ENCODE measurements around the gene ITIH1.
"Not testable (repeated sequence)": the region's sequence is repeated elsewhere in the genome, so short reads cannot be mapped to it uniquely, and the experiment has no call there.

The ITIH1 gene

GRCh38 chr3:52777127-52777958 is at the start of gene ITIH1:
Gene ITIH1, plus strand, starts transcription at chr3:52777599. Its CDS starts 17 bp downstream, at chr3:52777616.
- FAIRE-seq (no peak), DNase-seq (ENCODE audit: insufficient read length, low spot score) (no peak)
- no peak for TF ChIP-seq CTCF (IDR thresholded peaks at IDR 0.05; ENCODE audit: insufficient read depth, missing control alignments)

GRCh38 chr3:52728753-52729152 is 48.6 kb upstream of the ITIH1 start:
- DNase-seq (ENCODE audit: insufficient read length, low spot score); FAIRE-seq: not testable (repeated sequence)

- DNase-seq (ENCODE audit: insufficient read length, low spot score) = no peak
- FAIRE-seq = no peak
- no peak for TF ChIP-seq CTCF (IDR thresholded peaks at IDR 0.05; ENCODE audit: insufficient read depth, missing control alignments)
These were observed 46.7 kb upstream of the ITIH1 start for GRCh38 chr3:52730681-52731080.

GRCh38 chr3:52731590-52731989 is 45.8 kb upstream of the ITIH1 start:
- DNase-seq (ENCODE audit: insufficient read length, low spot score) (no peak), FAIRE-seq (no peak)
- TF ChIP-seq CTCF (IDR thresholded peaks at IDR 0.05; ENCODE audit: insufficient read depth, missing control alignments) = no peak

- no peak for TF ChIP-seq CTCF (IDR thresholded peaks at IDR 0.05; ENCODE audit: insufficient read depth, missing control alignments)
- DNase-seq (ENCODE audit: insufficient read length, low spot score) (no peak), FAIRE-seq (peak; percentile 38)
These were observed 44.0 kb upstream of the ITIH1 start for GRCh38 chr3:52733256-52733891.

- DNase-seq (ENCODE audit: insufficient read length, low spot score) = no peak
- no peak for TF ChIP-seq CTCF (IDR thresholded peaks at IDR 0.05; ENCODE audit: insufficient read depth, missing control alignments)
- no peak for FAIRE-seq
These were observed 37.7 kb upstream of the ITIH1 start for GRCh38 chr3:52739730-52740129.

- DNase-seq (ENCODE audit: insufficient read length, low spot score) (peak; percentile 49), FAIRE-seq (peak; percentile 80)
- peak; percentile 56 for TF ChIP-seq CTCF (IDR thresholded peaks at IDR 0.05; ENCODE audit: insufficient read depth, missing control alignments)
These were observed 34.9 kb upstream of the ITIH1 start for GRCh38 chr3:52742418-52743041.

All from D721Med (cell line).